ENCODE measurements around the gene ALDH16A1.
A peak's percentile ranks its signal among the peaks of the same experiment; 100 is the strongest.

The ALDH16A1 gene

DNA sequence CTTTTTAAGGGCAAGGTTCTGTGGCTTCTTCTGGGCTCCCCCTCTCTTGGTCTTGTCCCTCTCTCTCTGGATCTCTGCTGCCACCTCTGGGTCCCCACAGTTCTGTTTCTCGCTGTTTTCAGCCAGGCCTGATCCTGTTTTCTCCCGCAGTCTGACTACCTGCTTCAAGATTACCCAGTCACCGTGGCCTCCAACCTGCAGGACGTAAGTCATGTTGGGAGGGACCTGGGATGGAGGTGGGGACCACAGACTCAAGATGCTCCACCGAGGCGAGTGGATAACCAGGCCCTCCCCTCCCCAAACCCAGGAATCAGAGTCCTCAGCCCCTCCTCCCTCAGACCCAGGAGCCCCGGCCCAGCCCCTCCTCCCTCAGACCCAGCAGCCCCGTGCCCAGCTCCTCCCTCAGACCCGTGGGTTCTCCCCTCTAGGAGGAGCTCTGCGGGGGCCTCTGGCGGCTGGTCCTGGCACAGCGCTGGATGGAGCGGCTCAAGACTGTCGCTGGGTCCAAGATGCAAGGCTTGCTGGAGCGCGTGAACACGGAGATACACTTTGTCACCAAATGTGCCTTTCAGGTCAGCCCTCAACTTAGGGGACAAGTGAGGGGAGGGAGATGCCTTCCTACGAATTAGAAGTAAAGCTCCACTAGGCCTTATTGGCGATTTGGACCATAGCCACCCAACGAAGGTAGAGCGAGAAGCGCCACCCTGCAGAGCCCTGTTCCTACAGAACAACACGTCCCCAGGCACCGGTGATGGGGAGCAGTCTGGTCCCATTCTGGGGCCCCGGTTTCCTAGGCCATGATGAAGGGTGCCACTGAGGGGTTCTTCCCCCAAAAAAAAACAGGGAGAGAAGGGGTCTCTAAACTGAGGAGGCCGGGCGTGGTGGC lies 23.2 kb downstream of the ALDH16A1 start:
- peak overlapping the region; percentile 89 for H3K4ac ChIP-seq (ENCODE audit: low read length)
- no peak overlapping the region for H3K9ac ChIP-seq (ENCODE audit: low read depth, low read length, poor library complexity)
- peak overlapping the region; percentile 87 for H2BK5ac ChIP-seq (ENCODE audit: low read length)

DNA sequence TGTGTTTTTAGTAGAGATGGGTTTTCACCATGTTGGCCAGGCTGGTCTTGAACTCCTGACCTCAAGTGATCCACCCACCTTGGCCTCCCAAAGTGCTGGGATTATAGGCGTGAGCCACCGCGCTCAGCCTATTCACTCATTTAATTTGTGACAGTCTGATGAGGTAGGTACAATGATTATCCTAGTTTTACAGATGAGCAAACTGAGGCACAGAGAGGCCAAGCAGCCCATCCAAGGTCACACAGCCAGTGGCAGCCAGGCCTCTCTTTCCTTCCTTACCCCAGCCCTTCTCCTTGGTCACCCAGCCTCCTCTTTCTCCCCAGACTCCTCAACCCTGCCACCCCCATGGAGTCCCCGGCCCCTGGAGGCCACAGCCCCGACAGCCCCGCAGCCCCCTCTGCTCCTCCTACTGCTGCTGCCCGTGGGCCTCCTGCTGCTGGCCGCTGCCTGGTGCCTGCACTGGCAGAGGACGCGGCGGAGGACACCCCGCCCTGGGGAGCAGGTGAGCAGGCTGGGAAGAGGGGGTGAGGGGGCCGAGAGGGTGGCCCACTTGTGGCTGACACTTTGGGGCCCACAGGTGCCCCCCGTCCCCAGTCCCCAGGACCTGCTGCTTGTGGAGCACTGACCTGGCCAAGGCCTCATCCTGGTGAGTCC lies 27.1 kb downstream of the ALDH16A1 start:
- peaks cover 0 to 1% (median 0%) of the 10 kb centered on the region in 3 experiments for H3K27me3 ChIP-seq (ENCODE audit: control insufficient read depth in 3 of 3, insufficient read depth in 3 of 3, low read depth in 1 of 3, low read length in 3 of 3)
- no peak for DNase-seq (ENCODE audit: low spot score)
- no CpG with 5 or more reads among the region's 14 CpGs for WGBS, 2 donors (ENCODE audit: extremely low coverage in 2 of 2, insufficient read length in 2 of 2, insufficient replicate concordance in 1 of 2)

More for the DNA sequence above, 23.2 kb downstream of the ALDH16A1 start:
- no peak overlapping the region for H4K91ac ChIP-seq (ENCODE audit: low read depth, low read length, poor library complexity)
- peak overlapping the region; percentile 85 for H2AFZ ChIP-seq (ENCODE audit: low read length)
- H2BK12ac ChIP-seq (ENCODE audit: low read length) = peak overlapping the region; percentile 97
- H3K14ac ChIP-seq (ENCODE audit: low read length) = peak overlapping the region; percentile 71
- H3K4me2 ChIP-seq (ENCODE audit: insufficient read depth, low read length, poor library complexity, severe bottlenecking) = peak overlapping the region; percentile 2
- no peaks in the 10 kb centered on the region for H3K79me1 ChIP-seq (ENCODE audit: low read depth, low read length)
- peaks cover 2 to 8% of the 10 kb centered on the region in 2 donors for H3K4me1 ChIP-seq (ENCODE audit: control insufficient read depth in 2 of 2, insufficient read depth in 1 of 2, low read depth in 1 of 2, low read length in 2 of 2)
- H3K27me3 ChIP-seq (ENCODE audit: control insufficient read depth in 3 of 3, insufficient read depth in 3 of 3, low read depth in 1 of 3, low read length in 3 of 3) = peaks cover 0 to 6% (median 0%) of the 10 kb centered on the region in 3 experiments
- H3K27ac ChIP-seq (replicated peaks; ENCODE audit: low read length) = peak overlapping the region; percentile 56
- no peaks in the 10 kb centered on the region for H3K9me3 ChIP-seq (replicated peaks in 1 of 2; ENCODE audit: control insufficient read depth in 2 of 2, insufficient read depth in 1 of 2, low read depth in 1 of 2, low read length in 2 of 2)
- no CpG with 5 or more reads among the region's 27 CpGs for WGBS, 2 donors (ENCODE audit: extremely low coverage in 2 of 2, insufficient read length in 2 of 2, insufficient replicate concordance in 1 of 2)
- no peak overlapping the region for H3K4me3 ChIP-seq (ENCODE audit: low read length in 2 of 2)
- H2BK120ac ChIP-seq (ENCODE audit: low read depth, low read length) = no peak overlapping the region
- H3K23ac ChIP-seq (ENCODE audit: low read depth, low read length, poor library complexity) = peak overlapping the region; percentile 10
- DNase-seq (ENCODE audit: low spot score) = peak; percentile 58
- H2AK5ac ChIP-seq (ENCODE audit: low read depth, low read length) = peak overlapping the region; percentile 68
- peak overlapping the region; percentile 17 for H4K8ac ChIP-seq (ENCODE audit: low read depth, low read length)
- H3K36me3 ChIP-seq (replicated peaks in 1 of 2; ENCODE audit: control insufficient read depth in 2 of 2, insufficient read depth in 2 of 2, low read length in 2 of 2) = no peaks in the 10 kb centered on the region
- peak overlapping the region; percentile 92 for H2BK15ac ChIP-seq (ENCODE audit: low read length)
- H3K18ac ChIP-seq (ENCODE audit: low read length) = peak overlapping the region; percentile 90

DNA sequence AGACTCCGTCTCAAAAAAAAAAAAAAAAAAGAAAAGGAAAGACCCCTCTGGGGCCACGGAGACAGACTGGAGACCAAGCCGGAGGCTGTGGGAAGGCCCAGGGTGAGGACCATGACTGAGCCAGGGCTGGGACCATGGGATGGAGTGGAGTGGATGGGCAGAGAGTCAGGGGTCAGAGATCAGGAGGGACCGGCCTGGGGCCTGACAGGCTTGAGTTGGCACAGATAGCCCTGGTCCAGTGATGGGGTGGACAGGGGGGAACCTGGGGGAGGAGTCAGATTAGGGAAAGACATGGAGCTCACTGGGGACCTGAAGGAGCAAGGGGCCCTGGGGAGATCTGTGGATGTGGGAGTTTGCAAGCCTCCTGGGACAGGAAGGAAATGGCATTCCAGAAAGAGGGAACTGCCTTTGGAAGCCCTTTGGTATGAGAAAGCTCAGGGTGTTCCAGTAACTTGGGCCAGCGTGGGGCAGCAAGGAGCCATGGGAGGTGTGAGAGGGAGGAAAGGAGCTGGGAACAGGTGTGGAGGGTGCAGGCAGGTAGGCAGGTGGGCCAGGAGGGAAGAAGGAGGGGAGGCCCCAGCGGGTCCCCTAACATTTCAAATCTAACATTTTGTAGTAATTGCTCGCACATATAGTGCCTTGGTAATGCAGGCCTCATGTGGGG lies 28.1 kb downstream of the ALDH16A1 start:
- Histone ChIP-seq H3K27ac (replicated peaks; ENCODE audit: low read length) (no peak overlapping the region), H2BK15ac (ENCODE audit: low read length) (no peak overlapping the region), H3K4me3 (ENCODE audit: low read length in 2 of 2) (no peak overlapping the region), H2AFZ (ENCODE audit: low read length) (no peak overlapping the region), H3K36me3 (replicated peaks in 1 of 2; ENCODE audit: control insufficient read depth in 2 of 2, insufficient read depth in 2 of 2, low read length in 2 of 2) (no peaks in the 10 kb centered on the region), H3K27me3 (ENCODE audit: control insufficient read depth in 3 of 3, insufficient read depth in 3 of 3, low read depth in 1 of 3, low read length in 3 of 3) (no peaks in the 10 kb centered on the region), H3K4me2 (ENCODE audit: insufficient read depth, low read length, poor library complexity, severe bottlenecking) (no peak overlapping the region), H3K23ac (ENCODE audit: low read depth, low read length, poor library complexity) (no peak overlapping the region), H3K14ac (ENCODE audit: low read length) (no peak overlapping the region), H2AK5ac (ENCODE audit: low read depth, low read length) (peak overlapping the region; percentile 25), H3K4me1 (ENCODE audit: control insufficient read depth in 2 of 2, insufficient read depth in 1 of 2, low read depth in 1 of 2, low read length in 2 of 2) (peaks cover 0 to 2% of the 10 kb centered on the region in 2 donors), H3K4ac (ENCODE audit: low read length) (no peak overlapping the region), H3K9me3 (replicated peaks in 1 of 2; ENCODE audit: control insufficient read depth in 2 of 2, insufficient read depth in 1 of 2, low read depth in 1 of 2, low read length in 2 of 2) (no peaks in the 10 kb centered on the region), H3K9ac (ENCODE audit: low read depth, low read length, poor library complexity) (no peak overlapping the region), H4K8ac (ENCODE audit: low read depth, low read length) (no peak overlapping the region), H3K18ac (ENCODE audit: low read length) (no peak overlapping the region), H2BK12ac (ENCODE audit: low read length) (no peak overlapping the region), H4K91ac (ENCODE audit: low read depth, low read length, poor library complexity) (no peak overlapping the region), H3K79me1 (ENCODE audit: low read depth, low read length) (no peaks in the 10 kb centered on the region), H2BK120ac (ENCODE audit: low read depth, low read length) (no peak overlapping the region), H2BK5ac (ENCODE audit: low read length) (no peak overlapping the region)
- WGBS, 2 donors (ENCODE audit: extremely low coverage in 2 of 2, insufficient read length in 2 of 2, insufficient replicate concordance in 1 of 2) = no CpG with 5 or more reads among the region's 7 CpGs
- DNase-seq (ENCODE audit: low spot score) = no peak

More for the DNA sequence above, 27.1 kb downstream of the ALDH16A1 start:
- no peaks in the 10 kb centered on the region for H3K36me3 ChIP-seq (replicated peaks in 1 of 2; ENCODE audit: control insufficient read depth in 2 of 2, insufficient read depth in 2 of 2, low read length in 2 of 2)
- peak overlapping the region; percentile 43 for H2BK15ac ChIP-seq (ENCODE audit: low read length)
- H3K18ac ChIP-seq (ENCODE audit: low read length) = no peak overlapping the region
- H3K4me1 ChIP-seq (ENCODE audit: control insufficient read depth in 2 of 2, insufficient read depth in 1 of 2, low read depth in 1 of 2, low read length in 2 of 2) = peaks cover 2 to 6% of the 10 kb centered on the region in 2 donors
- H3K79me1 ChIP-seq (ENCODE audit: low read depth, low read length) = no peaks in the 10 kb centered on the region
- no peak overlapping the region for H2BK12ac ChIP-seq (ENCODE audit: low read length)
- peak overlapping the region; percentile 91 for H2AK5ac ChIP-seq (ENCODE audit: low read depth, low read length)
- H2AFZ ChIP-seq (ENCODE audit: low read length) = no peak overlapping the region
- H2BK5ac ChIP-seq (ENCODE audit: low read length) = no peak overlapping the region
- no peak overlapping the region for H3K4me2 ChIP-seq (ENCODE audit: insufficient read depth, low read length, poor library complexity, severe bottlenecking)
- no peak overlapping the region for H4K91ac ChIP-seq (ENCODE audit: low read depth, low read length, poor library complexity)
- no peak overlapping the region for H4K8ac ChIP-seq (ENCODE audit: low read depth, low read length)
- no peak overlapping the region for H3K14ac ChIP-seq (ENCODE audit: low read length)
- H2BK120ac ChIP-seq (ENCODE audit: low read depth, low read length) = no peak overlapping the region
- H3K9ac ChIP-seq (ENCODE audit: low read depth, low read length, poor library complexity) = no peak overlapping the region
- H3K27ac ChIP-seq (replicated peaks; ENCODE audit: low read length) = no peak overlapping the region
- no peaks in the 10 kb centered on the region for H3K9me3 ChIP-seq (replicated peaks in 1 of 2; ENCODE audit: control insufficient read depth in 2 of 2, insufficient read depth in 1 of 2, low read depth in 1 of 2, low read length in 2 of 2)
- no peak overlapping the region for H3K4ac ChIP-seq (ENCODE audit: low read length)
- no peak overlapping the region for H3K23ac ChIP-seq (ENCODE audit: low read depth, low read length, poor library complexity)
- no peak overlapping the region for H3K4me3 ChIP-seq (ENCODE audit: low read length in 2 of 2)

All from neuronal stem cell (in vitro differentiated cells).